Measurements from ENCODE around the gene BRF1.

Gene BRF1

GRCh38 chr14:105173145-105173544 is 127.7 kb downstream of the BRF1 start:
- no peaks in the 10 kb centered on the region for H3K9me2 ChIP-seq (replicated peaks; ENCODE audit: insufficient read depth, low read length)
- H3K4me3 ChIP-seq (ENCODE audit: insufficient read depth, low read length, poor library complexity, severe bottlenecking): no peak overlapping the region
- H4K20me1 ChIP-seq (ENCODE audit: low read depth, low read length): no peaks in the 10 kb centered on the region
- H3K9me3 ChIP-seq (ENCODE audit: insufficient read depth, low read length): no peaks in the 10 kb centered on the region
- H2AFZ ChIP-seq (ENCODE audit: low read depth, low read length, severe bottlenecking): no peak overlapping the region
- H3K36me3 ChIP-seq (ENCODE audit: low read length): no peaks in the 10 kb centered on the region
- no peak overlapping the region for H3K27ac ChIP-seq (ENCODE audit: low read depth, low read length)
- no peaks in the 10 kb centered on the region for H3K27me3 ChIP-seq (ENCODE audit: low read length)
- no peak overlapping the region for H3K9ac ChIP-seq (ENCODE audit: low read length)
- TF ChIP-seq EZH2phosphoT487 (conservative IDR thresholded peaks at IDR 0.05; ENCODE audit: low read length) (no peak), CTCF (IDR thresholded peaks at IDR 0.05; ENCODE audit: insufficient read depth, low read length, poor library complexity, severe bottlenecking) (no peak)
- H3K79me2 ChIP-seq (ENCODE audit: insufficient read depth, low read length): no peaks in the 10 kb centered on the region
- no peak overlapping the region for H3K4me2 ChIP-seq (ENCODE audit: low read depth, low read length, poor library complexity, severe bottlenecking)
- no peaks in the 10 kb centered on the region for H3F3A ChIP-seq (ENCODE audit: insufficient read depth)

- no peak for TF ChIP-seq EZH2phosphoT487 (conservative IDR thresholded peaks at IDR 0.05; ENCODE audit: low read length)
- no peak for TF ChIP-seq CTCF (IDR thresholded peaks at IDR 0.05; ENCODE audit: insufficient read depth, low read length, poor library complexity, severe bottlenecking)
- Histone ChIP-seq H3K4me2 (ENCODE audit: low read depth, low read length, poor library complexity, severe bottlenecking) (no peak overlapping the region), H3K27me3 (ENCODE audit: low read length) (no peaks in the 10 kb centered on the region), H3K79me2 (ENCODE audit: insufficient read depth, low read length) (no peaks in the 10 kb centered on the region), H3K27ac (ENCODE audit: low read depth, low read length) (no peak overlapping the region), H3K9me2 (replicated peaks; ENCODE audit: insufficient read depth, low read length) (no peaks in the 10 kb centered on the region), H3K36me3 (ENCODE audit: low read length) (no peaks in the 10 kb centered on the region), H3K4me3 (ENCODE audit: insufficient read depth, low read length, poor library complexity, severe bottlenecking) (no peak overlapping the region), H2AFZ (ENCODE audit: low read depth, low read length, severe bottlenecking) (no peak overlapping the region), H3K9ac (ENCODE audit: low read length) (no peak overlapping the region), H3K9me3 (ENCODE audit: insufficient read depth, low read length) (no peaks in the 10 kb centered on the region), H3F3A (ENCODE audit: insufficient read depth) (no peaks in the 10 kb centered on the region), H4K20me1 (ENCODE audit: low read depth, low read length) (no peaks in the 10 kb centered on the region)
Observed at GRCh38 chr14:105172476-105172875, 128.3 kb downstream of the BRF1 start.

- TF ChIP-seq CTCF (IDR thresholded peaks at IDR 0.05; ENCODE audit: insufficient read depth, low read length, poor library complexity, severe bottlenecking) (no peak), EZH2phosphoT487 (conservative IDR thresholded peaks at IDR 0.05; ENCODE audit: low read length) (no peak)
- Histone ChIP-seq H3K27me3 (ENCODE audit: low read length) (no peaks in the 10 kb centered on the region), H2AFZ (ENCODE audit: low read depth, low read length, severe bottlenecking) (no peak overlapping the region), H4K20me1 (ENCODE audit: low read depth, low read length) (no peaks in the 10 kb centered on the region), H3K9ac (ENCODE audit: low read length) (no peak overlapping the region), H3K79me2 (ENCODE audit: insufficient read depth, low read length) (no peaks in the 10 kb centered on the region), H3K9me2 (replicated peaks; ENCODE audit: insufficient read depth, low read length) (no peaks in the 10 kb centered on the region), H3K36me3 (ENCODE audit: low read length) (no peaks in the 10 kb centered on the region), H3K27ac (ENCODE audit: low read depth, low read length) (no peak overlapping the region), H3K4me3 (ENCODE audit: insufficient read depth, low read length, poor library complexity, severe bottlenecking) (no peak overlapping the region), H3F3A (ENCODE audit: insufficient read depth) (no peaks in the 10 kb centered on the region), H3K9me3 (ENCODE audit: insufficient read depth, low read length) (no peaks in the 10 kb centered on the region), H3K4me2 (ENCODE audit: low read depth, low read length, poor library complexity, severe bottlenecking) (no peak overlapping the region)
Observed at GRCh38 chr14:105171004-105171673, 129.7 kb downstream of the BRF1 start.

All from SU-DHL-6 (cell line).